ENCODE results near the gene CSF2RB. TPM values are rescaled to one million over a fixed set of nuclear protein-coding genes. Genes with fewer than 3 reads are reported as not detected.

CSF2RB gene
- total RNA-seq, 1 experiment from 2014 or later, result not detected

DNA sequence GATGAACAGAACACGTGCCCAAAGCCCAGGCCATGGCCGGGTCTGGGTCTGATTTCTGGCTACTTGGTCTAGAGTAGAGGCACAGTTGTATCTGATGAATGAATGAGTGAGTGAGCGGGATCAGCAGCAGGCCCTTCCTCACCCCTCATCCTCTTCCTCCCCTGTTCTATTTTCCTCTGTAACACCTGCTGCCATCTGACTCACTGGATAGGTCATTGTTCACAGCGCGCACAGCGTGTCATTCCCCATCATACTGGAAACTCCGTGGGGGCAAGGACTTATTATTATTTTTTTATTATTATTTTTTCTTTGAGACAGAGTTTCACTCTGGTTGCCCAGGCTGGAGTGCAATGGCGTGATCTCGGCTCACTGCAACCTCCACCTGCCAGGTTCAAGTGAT, 38.7 kb upstream of the CSF2RB start:
- Mint-ChIP-seq H3K36me3 (ENCODE audit: insufficient read depth, unreplicated experiment) (peaks cover 4% of the 10 kb centered on the region), H3K27me3 (ENCODE audit: unreplicated experiment) (peaks cover 39% of the 10 kb centered on the region), H3K9me3 (ENCODE audit: low read depth, unreplicated experiment) (no peaks in the 10 kb centered on the region), H3K27ac (ENCODE audit: unreplicated experiment) (no peak overlapping the region), H3K4me3 (ENCODE audit: low read depth, unreplicated experiment) (no peak overlapping the region), H3K4me1 (ENCODE audit: low read depth, unreplicated experiment) (peaks cover 28% of the 10 kb centered on the region)
- intact Hi-C loops (cut with micrococcal nuclease; ENCODE audit: unreplicated experiment), result loop anchor here (5.0 kb wide), 1 partner anchor 103 kb away; no protein-coding TSS in a partner anchor
- no peak for DNase-seq
- CTCF ChIA-PET, result interaction anchor here (0.6 to 1.8 kb wide), 3 partner anchors 103 to 145 kb away, joined by 3 to 16 read pairs (median 5); no protein-coding TSS in a partner anchor
- BruUV-seq (replicated peaks), result no TSS peak
- TF ChIP-seq, protein P1, sequence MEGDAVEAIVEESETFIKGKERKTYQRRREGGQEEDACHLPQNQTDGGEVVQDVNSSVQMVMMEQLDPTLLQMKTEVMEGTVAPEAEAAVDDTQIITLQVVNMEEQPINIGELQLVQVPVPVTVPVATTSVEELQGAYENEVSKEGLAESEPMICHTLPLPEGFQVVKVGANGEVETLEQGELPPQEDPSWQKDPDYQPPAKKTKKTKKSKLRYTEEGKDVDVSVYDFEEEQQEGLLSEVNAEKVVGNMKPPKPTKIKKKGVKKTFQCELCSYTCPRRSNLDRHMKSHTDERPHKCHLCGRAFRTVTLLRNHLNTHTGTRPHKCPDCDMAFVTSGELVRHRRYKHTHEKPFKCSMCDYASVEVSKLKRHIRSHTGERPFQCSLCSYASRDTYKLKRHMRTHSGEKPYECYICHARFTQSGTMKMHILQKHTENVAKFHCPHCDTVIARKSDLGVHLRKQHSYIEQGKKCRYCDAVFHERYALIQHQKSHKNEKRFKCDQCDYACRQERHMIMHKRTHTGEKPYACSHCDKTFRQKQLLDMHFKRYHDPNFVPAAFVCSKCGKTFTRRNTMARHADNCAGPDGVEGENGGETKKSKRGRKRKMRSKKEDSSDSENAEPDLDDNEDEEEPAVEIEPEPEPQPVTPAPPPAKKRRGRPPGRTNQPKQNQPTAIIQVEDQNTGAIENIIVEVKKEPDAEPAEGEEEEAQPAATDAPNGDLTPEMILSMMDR (IDR thresholded peaks at IDR 0.05; ENCODE audit: unreplicated experiment), result no peak

DNA sequence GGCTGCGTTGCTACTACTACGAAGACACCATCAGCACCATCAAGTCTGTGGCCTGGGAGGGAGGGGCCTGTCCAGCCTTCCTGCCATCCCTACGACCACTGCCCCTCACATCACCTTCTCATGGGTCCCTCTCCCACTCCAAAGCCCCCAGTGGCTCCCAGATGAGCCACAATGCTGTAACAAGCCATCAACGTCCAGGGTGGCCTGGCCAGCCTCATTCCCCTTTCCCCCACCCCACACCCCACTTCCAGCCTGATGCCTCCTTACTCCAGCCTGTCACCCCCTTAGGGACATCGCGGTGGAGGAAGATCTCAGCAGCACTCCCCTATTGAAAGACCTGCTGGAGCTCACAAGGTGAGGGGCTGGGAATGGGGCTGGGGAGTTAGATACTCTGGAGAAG, 37.7 kb upstream of the CSF2RB start:
- no TSS peak for BruUV-seq (replicated peaks)
- Mint-ChIP-seq H3K36me3 (ENCODE audit: insufficient read depth, unreplicated experiment) (no peaks in the 10 kb centered on the region), H3K4me1 (ENCODE audit: low read depth, unreplicated experiment) (peaks cover 20% of the 10 kb centered on the region), H3K4me3 (ENCODE audit: low read depth, unreplicated experiment) (no peak overlapping the region), H3K27me3 (ENCODE audit: unreplicated experiment) (peaks cover 49% of the 10 kb centered on the region), H3K9me3 (ENCODE audit: low read depth, unreplicated experiment) (peaks cover 2% of the 10 kb centered on the region), H3K27ac (ENCODE audit: unreplicated experiment) (no peak overlapping the region)
- TF ChIP-seq, protein P1 (IDR thresholded peaks at IDR 0.05; ENCODE audit: unreplicated experiment), result no peak
- intact Hi-C loops (cut with micrococcal nuclease; ENCODE audit: unreplicated experiment), result no loop called here
- no peak for DNase-seq
- CTCF ChIA-PET, result no interaction called here

DNA sequence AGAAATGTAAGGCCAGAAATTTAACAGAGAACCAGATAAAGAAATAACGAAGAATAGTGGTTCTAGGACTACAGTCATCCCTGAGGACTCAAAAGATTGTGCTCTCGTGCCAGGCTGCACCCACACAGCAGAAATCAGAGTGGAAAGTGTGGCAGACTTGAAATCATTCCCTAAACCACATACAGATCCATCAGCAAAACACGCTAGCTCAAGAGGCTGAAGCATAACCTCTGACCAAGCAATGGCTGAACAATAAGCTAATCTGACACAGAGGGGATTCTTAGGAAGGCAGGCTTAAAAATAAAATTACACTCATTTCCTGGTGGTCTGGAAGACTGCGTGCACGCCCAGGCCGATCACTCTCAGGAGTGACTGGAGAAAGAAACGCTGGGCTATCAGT, 33.7 kb upstream of the CSF2RB start:
- H3K9me3 Mint-ChIP-seq (ENCODE audit: low read depth, unreplicated experiment), result peaks cover 6% of the 10 kb centered on the region
- peaks cover 76% of the 10 kb centered on the region for H3K27me3 Mint-ChIP-seq (ENCODE audit: unreplicated experiment)
- TF ChIP-seq, protein P1 (IDR thresholded peaks at IDR 0.05; ENCODE audit: unreplicated experiment), result no peak
- CTCF ChIA-PET, result no interaction called here
- no peak for DNase-seq
- no peaks in the 10 kb centered on the region for H3K4me1 Mint-ChIP-seq (ENCODE audit: low read depth, unreplicated experiment)
- intact Hi-C loops (cut with micrococcal nuclease; ENCODE audit: unreplicated experiment), result no loop called here
- BruUV-seq (replicated peaks), result no TSS peak
- H3K27ac Mint-ChIP-seq (ENCODE audit: unreplicated experiment), result no peak overlapping the region
- H3K36me3 Mint-ChIP-seq (ENCODE audit: insufficient read depth, unreplicated experiment), result no peaks in the 10 kb centered on the region
- no peak overlapping the region for H3K4me3 Mint-ChIP-seq (ENCODE audit: low read depth, unreplicated experiment)

DNA sequence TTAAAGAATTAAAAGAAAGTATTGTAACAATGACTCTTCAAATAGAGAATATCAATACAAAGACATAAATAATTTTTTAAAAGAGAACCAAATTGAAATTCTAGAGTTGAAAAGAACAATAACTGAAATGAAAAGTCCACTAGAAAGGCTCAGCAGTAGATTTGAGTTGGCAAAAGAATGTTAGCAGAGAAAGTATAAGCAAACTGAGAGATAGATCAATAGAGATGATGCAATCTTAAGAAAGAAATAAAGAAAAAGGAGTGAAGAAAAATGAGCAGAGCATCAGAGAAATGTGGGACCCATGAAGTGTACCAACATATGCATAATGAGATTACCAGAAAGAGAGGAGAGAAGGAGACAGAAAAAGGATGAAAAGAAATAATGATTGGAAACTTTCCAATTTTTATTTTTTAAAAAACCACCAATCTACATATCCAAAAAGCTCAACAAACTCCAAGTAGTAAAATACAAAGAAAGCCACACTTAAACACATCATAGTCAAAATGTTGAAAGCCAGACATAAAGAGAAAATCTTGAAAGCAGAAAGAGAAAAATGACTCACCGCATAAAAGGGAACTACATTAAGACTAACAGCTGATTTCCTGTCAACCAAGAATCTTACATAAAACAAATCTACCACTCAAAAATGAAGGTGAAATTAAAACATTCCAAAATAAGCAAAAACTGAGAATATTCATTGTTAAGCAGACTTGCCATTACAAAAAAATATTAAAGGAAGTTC, 31.8 kb upstream of the CSF2RB start:
- CTCF ChIA-PET, result no interaction called here
- no peaks in the 10 kb centered on the region for H3K36me3 Mint-ChIP-seq (ENCODE audit: insufficient read depth, unreplicated experiment)
- no peak overlapping the region for H3K27ac Mint-ChIP-seq (ENCODE audit: unreplicated experiment)
- H3K4me1 Mint-ChIP-seq (ENCODE audit: low read depth, unreplicated experiment), result no peaks in the 10 kb centered on the region
- intact Hi-C loops (cut with micrococcal nuclease; ENCODE audit: unreplicated experiment), result no loop called here
- H3K4me3 Mint-ChIP-seq (ENCODE audit: low read depth, unreplicated experiment), result no peak overlapping the region
- peaks cover 68% of the 10 kb centered on the region for H3K27me3 Mint-ChIP-seq (ENCODE audit: unreplicated experiment)
- BruUV-seq (replicated peaks), result no TSS peak
- TF ChIP-seq, protein P1 (IDR thresholded peaks at IDR 0.05; ENCODE audit: unreplicated experiment), result no peak
- DNase-seq, result no peak
- H3K9me3 Mint-ChIP-seq (ENCODE audit: low read depth, unreplicated experiment), result peaks cover 6% of the 10 kb centered on the region
